Dendritic cell treated with granulocyte-macrophage colony-stimulating factor and Interleukin-4, amounts not matched to agents 40 ng/mL and 50 ng/mL, for 4 days (primary cell): ENCODE measurements around the gene ANO10.
"Not testable (repeated sequence)": the region's sequence is repeated elsewhere in the genome, so short reads cannot be mapped to it uniquely, and the experiment has no call there.

Experiments used
- H3K27ac Mint-ChIP-seq: one replicate; pipeline ENCODE4 v1.8.0; 2022; ENCODE audit warnings: mild to moderate bottlenecking, mixed read lengths
- H3K27me3 Mint-ChIP-seq: one replicate; pipeline ENCODE4 v1.8.0; 2022; ENCODE audit warnings: mild to moderate bottlenecking, mixed read lengths
- H3K36me3 Mint-ChIP-seq: one replicate; pipeline ENCODE4 v1.8.0; 2022; ENCODE audit warnings: low read depth, mixed read lengths
- H3K4me1 Mint-ChIP-seq: one replicate; pipeline ENCODE4 v1.8.0; 2022; ENCODE audit warnings: low read depth, mixed read lengths
- H3K4me3 Mint-ChIP-seq: one replicate; pipeline ENCODE4 v1.8.0; 2022; ENCODE audit warnings: mild to moderate bottlenecking, moderate library complexity, mixed read lengths
- H3K9me3 Mint-ChIP-seq: one replicate; pipeline ENCODE4 v1.8.0; 2022; ENCODE audit warnings: mixed read lengths
- intact Hi-C: fragments of 100-400 bp; cut with micrococcal nuclease; formaldehyde crosslinking; loops from one replicate; pipeline ENCODE4 v1.15.0; 2022

Gene ANO10

GRCh38 chr3:43621656-43622432 is at the start of gene ANO10:
ANO10 (minus strand) TSS chr3:43622011; CDS start chr3:43605852, 16,159 bp downstream.
- H3K4me3 Mint-ChIP-seq = peak within 1 kb of the TSS; percentile 97

DNA sequence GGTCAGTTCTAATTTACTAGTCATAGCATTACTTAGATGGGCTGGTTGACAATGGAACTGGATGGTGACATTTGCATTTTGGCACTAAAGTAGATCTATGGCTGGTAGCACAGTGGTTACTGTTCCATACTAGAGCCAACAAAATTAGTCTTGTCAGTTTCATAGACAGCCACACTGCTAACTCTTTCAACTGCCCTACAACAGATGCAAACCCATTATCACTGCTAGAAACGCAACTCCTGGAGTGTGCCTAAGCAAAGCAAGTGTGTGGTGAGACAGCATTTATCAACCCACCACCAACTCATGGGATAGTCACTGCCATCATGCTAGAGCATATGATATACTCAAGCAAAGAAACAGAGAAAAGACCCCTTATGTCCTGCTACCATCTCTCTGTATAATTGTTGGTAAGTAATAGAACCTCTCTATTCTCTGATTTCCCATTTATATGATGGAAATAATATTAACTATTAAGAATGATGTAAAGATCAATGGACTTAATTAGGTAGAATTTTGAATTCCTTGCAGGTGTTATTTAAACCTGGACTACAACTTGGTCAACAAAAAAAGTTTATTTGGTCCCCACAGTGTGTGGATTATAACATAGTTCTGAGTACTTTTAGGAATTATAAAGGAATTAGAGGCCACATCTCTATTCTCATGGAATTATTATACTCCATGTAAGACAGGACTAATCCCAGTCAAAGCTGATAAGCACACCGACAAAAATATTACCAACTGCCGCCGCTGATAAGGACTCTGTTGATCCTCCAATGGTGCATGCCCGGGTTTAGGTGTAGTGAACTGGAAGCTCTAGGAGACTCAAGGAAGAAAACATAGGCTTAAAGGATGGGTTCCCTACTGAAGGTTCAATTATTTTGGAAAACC is 49.1 kb upstream of the ANO10 start:
- intact Hi-C loops = no loop called here
- Mint-ChIP-seq H3K4me1 (no peaks in the 10 kb centered on the region), H3K4me3 (no peak overlapping the region), H3K27ac (no peak overlapping the region), H3K27me3 (no peaks in the 10 kb centered on the region), H3K36me3 (no peaks in the 10 kb centered on the region), H3K9me3 (no peaks in the 10 kb centered on the region)

More at GRCh38 chr3:43621656-43622432, at the start of gene ANO10:
- Mint-ChIP-seq H3K27me3 (peaks cover 5% of the 10 kb centered on the region), H3K27ac (peak within 1 kb of the TSS; percentile 86), H3K4me1 (peaks cover 33% of the 10 kb centered on the region), H3K9me3 (no peaks in the 10 kb centered on the region), H3K36me3 (peaks cover 7% of the 10 kb centered on the region)
- intact Hi-C loops = loop anchor here (1.0 to 5.0 kb wide), 2 partner anchors 69 to 715 kb away; partner anchors contain the start of gene TCAIM

DNA sequence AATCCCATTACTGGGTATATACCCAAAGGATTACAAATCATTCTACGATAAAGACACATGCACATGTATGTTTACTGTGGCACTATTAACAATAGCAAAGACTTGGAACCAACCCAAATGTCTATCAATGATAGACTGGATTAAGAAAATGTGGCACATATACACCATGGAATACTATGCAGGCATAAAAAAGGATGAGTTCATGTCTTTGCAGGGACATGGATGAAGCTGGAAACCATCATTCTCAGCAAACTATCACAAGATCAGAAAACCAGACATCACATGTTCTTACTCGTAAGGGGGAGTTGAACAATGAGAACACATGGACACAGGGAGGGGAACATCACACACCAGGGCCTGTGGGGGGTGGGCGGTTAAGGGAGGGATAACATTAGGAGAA is 43.2 kb upstream of the ANO10 start:
- peaks cover 13% of the 10 kb centered on the region for H3K9me3 Mint-ChIP-seq
- intact Hi-C loops, H3K4me3 Mint-ChIP-seq, H3K4me1 Mint-ChIP-seq, H3K36me3 Mint-ChIP-seq, H3K27me3 Mint-ChIP-seq, H3K27ac Mint-ChIP-seq: not testable (repeated sequence)

DNA sequence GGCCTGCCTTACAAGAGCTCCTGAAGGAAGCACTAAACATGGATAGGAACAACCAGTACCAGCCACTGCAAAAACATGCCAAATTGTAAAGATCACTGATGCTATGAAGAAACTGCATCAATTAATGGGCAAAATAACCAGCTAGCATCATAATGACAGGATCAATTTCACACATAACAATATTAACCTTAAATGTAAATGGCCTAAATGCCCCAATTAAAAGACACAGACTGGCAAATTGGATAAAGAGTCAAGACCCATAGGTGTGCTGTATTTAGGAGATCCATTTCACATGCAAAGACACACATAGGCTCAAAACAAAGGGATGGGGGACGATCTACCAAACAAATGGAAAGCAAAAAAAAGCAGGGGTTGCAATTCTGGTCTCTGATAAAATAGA is 39.6 kb upstream of the ANO10 start:
- intact Hi-C loops, H3K27me3 Mint-ChIP-seq, H3K27ac Mint-ChIP-seq, H3K4me3 Mint-ChIP-seq, H3K4me1 Mint-ChIP-seq, H3K36me3 Mint-ChIP-seq: not testable (repeated sequence)
- peaks cover 18% of the 10 kb centered on the region for H3K9me3 Mint-ChIP-seq

DNA sequence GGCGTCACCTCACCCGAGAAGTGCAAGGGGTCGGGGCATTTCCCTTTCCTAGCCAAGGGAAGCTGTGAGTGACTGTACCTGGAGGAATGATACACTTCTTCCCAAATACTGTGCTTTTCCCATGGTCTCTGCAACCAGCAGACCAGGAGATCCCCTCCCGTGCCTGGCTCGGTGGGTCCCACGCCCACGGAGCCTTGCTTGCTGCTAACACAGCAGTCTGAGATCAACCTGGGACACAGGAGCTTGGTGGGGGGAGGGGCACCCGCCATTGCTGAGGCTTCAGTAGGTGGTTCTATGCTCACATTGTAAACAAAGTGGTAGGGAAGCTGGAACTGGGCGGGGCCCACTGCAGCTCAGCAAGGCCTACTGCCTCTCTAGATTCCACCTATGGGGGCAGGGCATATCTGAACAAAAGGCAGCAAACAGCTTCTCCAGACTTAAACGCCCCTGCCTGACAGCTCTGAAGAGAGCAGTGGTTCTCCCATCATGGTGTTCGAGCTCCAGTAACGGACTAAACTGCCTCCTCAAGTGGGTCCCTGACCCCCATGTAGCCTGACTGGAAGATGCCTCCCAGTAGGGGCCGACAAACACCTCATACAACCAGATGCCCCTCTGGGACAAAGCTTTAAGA is 37.6 kb upstream of the ANO10 start:
- H3K4me1 Mint-ChIP-seq = peaks cover 4% of the 10 kb centered on the region

GRCh38 chr3:43656390-43656789 is 34.6 kb upstream of the ANO10 start:
- intact Hi-C loops, H3K27me3 Mint-ChIP-seq, H3K4me3 Mint-ChIP-seq, H3K36me3 Mint-ChIP-seq, H3K4me1 Mint-ChIP-seq, H3K27ac Mint-ChIP-seq: not testable (repeated sequence)
- H3K9me3 Mint-ChIP-seq = peaks cover 12% of the 10 kb centered on the region

More for the DNA sequence above, 37.6 kb upstream of the ANO10 start:
- Mint-ChIP-seq H3K9me3 (peaks cover 18% of the 10 kb centered on the region), H3K27ac (no peak overlapping the region), H3K36me3 (no peaks in the 10 kb centered on the region), H3K27me3 (no peaks in the 10 kb centered on the region), H3K4me3 (no peak overlapping the region)
- intact Hi-C loops = no loop called here

- no peaks in the 10 kb centered on the region for H3K9me3 Mint-ChIP-seq
- peaks cover 10% of the 10 kb centered on the region for H3K4me1 Mint-ChIP-seq
- no peaks in the 10 kb centered on the region for H3K36me3 Mint-ChIP-seq
- no peak overlapping the region for H3K4me3 Mint-ChIP-seq
- intact Hi-C loops = no loop called here
- H3K27me3 Mint-ChIP-seq = peaks cover 2% of the 10 kb centered on the region
- no peak overlapping the region for H3K27ac Mint-ChIP-seq
Measured at GRCh38 chr3:43650345-43650744, 28.5 kb upstream of the ANO10 start.

DNA sequence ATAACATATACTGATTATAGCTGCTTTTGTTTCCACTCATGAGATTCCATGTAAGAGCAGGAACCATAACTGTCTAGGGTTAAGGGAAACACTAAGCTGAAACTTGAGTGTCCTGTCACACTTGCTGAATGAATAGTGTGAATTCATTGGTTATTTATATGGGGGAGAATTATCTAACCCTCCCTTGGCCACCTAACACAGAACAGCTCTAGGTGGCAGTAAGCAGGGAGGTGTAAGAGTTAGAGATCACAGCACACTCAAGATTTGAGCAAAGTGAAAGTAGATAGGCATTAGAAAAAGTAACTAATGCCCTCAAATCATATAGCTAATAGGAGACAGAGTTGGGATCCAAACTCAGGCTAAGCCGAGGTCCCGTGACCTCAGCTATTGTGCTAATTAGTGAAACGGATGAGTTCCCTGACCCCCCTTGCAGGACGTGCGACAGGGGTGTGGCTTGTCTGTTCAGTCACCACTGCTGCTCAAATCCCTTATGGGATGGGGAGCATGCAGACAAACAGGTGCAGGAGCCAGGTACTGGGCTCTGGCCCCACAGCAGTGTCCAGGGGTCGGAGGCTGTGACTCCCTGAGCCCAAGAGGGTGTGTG is 27.7 kb upstream of the ANO10 start:
- Mint-ChIP-seq H3K27me3 (peaks cover 2% of the 10 kb centered on the region), H3K9me3 (no peaks in the 10 kb centered on the region), H3K27ac (no peak overlapping the region), H3K4me3 (no peak overlapping the region), H3K36me3 (no peaks in the 10 kb centered on the region), H3K4me1 (peaks cover 10% of the 10 kb centered on the region)
- intact Hi-C loops = no loop called here

DNA sequence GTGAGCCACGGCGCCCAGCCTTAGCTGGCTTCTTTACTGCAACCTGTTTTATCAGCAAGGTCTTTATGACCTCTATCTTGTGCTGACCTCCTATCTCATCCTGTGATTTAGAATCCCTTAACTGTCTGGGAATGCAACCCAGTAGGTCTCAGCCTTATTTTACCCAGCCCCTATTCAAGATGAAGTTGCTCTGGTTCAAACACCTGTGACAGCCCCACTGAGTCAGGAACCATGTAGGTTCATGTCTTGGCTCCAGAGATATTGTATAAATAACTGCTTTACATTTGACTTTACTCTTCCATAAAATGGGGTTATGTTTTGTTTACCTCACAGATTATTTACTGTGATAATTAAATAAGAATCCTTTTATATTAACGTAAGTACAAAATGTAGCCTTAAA is 27.1 kb upstream of the ANO10 start:
- no peak overlapping the region for H3K27ac Mint-ChIP-seq
- H3K9me3 Mint-ChIP-seq = no peaks in the 10 kb centered on the region
- no peak overlapping the region for H3K4me3 Mint-ChIP-seq
- no peaks in the 10 kb centered on the region for H3K36me3 Mint-ChIP-seq
- intact Hi-C loops = no loop called here
- peaks cover 10% of the 10 kb centered on the region for H3K4me1 Mint-ChIP-seq
- peaks cover 2% of the 10 kb centered on the region for H3K27me3 Mint-ChIP-seq

DNA sequence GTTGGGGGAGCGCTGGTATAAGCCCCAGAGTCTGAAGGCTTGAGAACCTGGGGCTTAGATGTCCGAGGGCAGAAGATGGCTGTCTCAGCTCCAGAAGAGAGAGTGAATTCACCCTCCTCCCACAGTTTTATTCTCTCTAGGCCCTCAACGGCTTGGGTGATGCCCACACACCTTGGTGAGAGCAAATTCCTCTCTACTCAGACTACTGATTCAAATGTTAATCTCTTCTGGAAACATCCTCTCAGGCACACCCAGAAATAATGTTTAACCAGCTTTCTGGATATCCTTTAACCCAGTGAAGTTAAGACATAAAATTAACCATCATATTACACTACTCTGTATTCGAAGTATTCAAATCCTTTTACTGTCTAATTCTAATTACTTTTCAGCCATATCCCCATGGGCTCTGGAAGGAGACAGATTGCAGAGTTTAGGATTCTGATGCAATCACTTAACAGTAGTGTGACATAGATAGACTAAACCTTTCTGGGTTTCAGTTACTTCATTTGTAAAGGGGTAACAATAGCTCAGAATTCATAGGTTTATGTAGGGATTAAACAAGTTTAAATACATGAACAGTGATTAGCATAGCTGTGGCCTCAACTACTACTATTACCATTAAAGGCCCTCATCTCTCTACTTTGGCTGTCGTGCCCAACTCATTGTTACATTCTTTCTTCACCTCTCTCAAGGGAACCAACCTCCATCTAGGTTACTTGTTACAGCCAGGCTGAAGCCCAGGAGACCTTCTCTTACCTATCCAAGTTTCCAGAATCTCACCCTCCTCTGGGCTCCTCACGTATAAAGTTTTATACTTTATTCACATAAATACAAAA is 25.7 kb upstream of the ANO10 start:
- H3K27ac Mint-ChIP-seq = no peak overlapping the region
- no peaks in the 10 kb centered on the region for H3K9me3 Mint-ChIP-seq
- H3K36me3 Mint-ChIP-seq = no peaks in the 10 kb centered on the region
- H3K27me3 Mint-ChIP-seq = peaks cover 2% of the 10 kb centered on the region
- peaks cover 10% of the 10 kb centered on the region for H3K4me1 Mint-ChIP-seq
- H3K4me3 Mint-ChIP-seq = no peak overlapping the region
- intact Hi-C loops = no loop called here

DNA sequence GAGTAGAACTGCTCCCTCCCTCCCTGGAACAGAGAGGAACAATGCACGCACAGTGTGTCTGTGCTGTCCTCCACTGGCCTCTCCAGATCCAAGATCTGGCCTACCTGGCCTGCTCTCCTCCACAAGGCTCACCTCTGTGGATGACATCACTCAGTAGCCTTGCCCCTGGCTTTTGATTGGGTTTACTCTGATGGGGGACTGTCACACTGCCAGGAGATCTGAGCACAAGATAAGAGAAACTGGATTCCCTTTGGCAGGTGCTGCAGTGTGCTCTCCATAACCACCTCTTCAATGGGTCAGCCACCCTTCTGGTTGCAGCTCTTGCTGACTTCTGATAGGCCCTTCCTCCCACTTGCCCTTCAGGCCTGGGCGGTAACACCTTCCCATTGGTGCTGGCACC is 22.6 kb upstream of the ANO10 start:
- Mint-ChIP-seq H3K36me3 (no peaks in the 10 kb centered on the region), H3K27ac (no peak overlapping the region), H3K4me1 (peaks cover 29% of the 10 kb centered on the region), H3K4me3 (no peak overlapping the region), H3K27me3 (no peaks in the 10 kb centered on the region), H3K9me3 (no peaks in the 10 kb centered on the region)
- intact Hi-C loops = no loop called here

DNA sequence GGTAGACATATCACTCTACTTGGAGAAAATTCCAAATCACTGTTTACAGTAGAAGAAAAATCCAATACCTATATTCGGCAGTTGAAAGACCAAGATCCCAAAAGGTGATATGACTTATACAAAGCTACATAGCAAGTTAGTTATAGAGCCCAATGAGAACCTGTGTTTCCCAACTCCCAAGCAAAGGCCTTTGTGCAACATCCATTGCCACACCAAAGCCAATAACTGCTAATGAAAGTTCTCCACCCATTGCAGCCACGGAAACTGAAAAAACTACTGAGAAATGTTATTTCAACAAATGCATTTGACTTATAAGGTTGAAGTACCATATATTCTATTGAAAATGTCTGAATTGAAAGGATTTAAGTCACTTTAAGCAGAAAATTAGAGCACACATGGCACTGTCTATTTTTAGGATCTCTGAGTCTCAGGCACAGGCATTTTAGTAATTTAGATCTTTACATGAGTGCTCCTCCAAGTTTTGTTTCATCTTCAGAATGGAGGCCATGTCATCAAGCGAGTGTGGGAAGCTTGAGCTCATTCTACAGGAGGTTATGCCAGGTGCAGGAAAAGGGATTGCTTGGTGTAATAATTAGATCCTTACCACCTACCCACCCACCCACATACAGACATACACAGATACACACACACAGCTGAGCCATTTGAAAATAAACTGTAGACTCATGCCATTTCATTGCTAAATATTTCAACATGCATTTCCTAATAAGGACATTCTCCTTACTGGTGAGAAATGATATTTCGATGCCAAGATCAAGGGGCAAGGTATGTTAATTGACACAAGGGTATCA is 19.7 kb upstream of the ANO10 start:
- Mint-ChIP-seq H3K4me3 (no peak overlapping the region), H3K9me3 (no peaks in the 10 kb centered on the region), H3K4me1 (peaks cover 34% of the 10 kb centered on the region), H3K27me3 (no peaks in the 10 kb centered on the region), H3K27ac (no peak overlapping the region), H3K36me3 (no peaks in the 10 kb centered on the region)
- intact Hi-C loops = no loop called here
